Activated naive CD4-positive, alpha-beta T cell treated with anti-CD3 and anti-CD28 coated beads, Interleukin-2, amount 10 ng/mL, durations not matched to agents 7 days and 5 days (primary cell): ENCODE data around the gene SERPINA12.
A peak's percentile ranks its signal among the peaks of the same experiment; 100 is the strongest.
"Not testable (repeated sequence)": the region's sequence is repeated elsewhere in the genome, so short reads cannot be mapped to it uniquely, and the experiment has no call there.

Experiments used
- CTCF ChIA-PET: fragments of 350-600 bp; sonication (Branson Sonifier 250); formaldehyde crosslinking; loops from one replicate; lab custom pipeline; 2021; ENCODE audit warnings: antibody characterized with exemption; lab: Charles Lee
- DNase-seq: peaks from one replicate; pipeline ENCODE4 v3.0.0-alpha.2; 2020
- H3K27ac Mint-ChIP-seq: one replicate; pipeline ENCODE4 v1.8.0; 2021; ENCODE audit warnings: mild to moderate bottlenecking, moderate library complexity, mixed read lengths
- H3K27me3 Mint-ChIP-seq: one replicate; pipeline ENCODE4 v1.8.0; 2021; ENCODE audit warnings: mild to moderate bottlenecking, mixed read lengths
- H3K36me3 Mint-ChIP-seq: one replicate; pipeline ENCODE4 v1.8.0; 2021; ENCODE audit warnings: mixed read lengths
- H3K4me1 Mint-ChIP-seq: one replicate; pipeline ENCODE4 v1.8.0; 2021; ENCODE audit warnings: mixed read lengths
- H3K4me3 Mint-ChIP-seq: one replicate; pipeline ENCODE4 v1.8.0; 2021; ENCODE audit warnings: mild to moderate bottlenecking, moderate library complexity, mixed read lengths
- H3K9me3 Mint-ChIP-seq: one replicate; pipeline ENCODE4 v1.8.0; 2021; ENCODE audit warnings: mixed read lengths

Gene SERPINA12

DNA sequence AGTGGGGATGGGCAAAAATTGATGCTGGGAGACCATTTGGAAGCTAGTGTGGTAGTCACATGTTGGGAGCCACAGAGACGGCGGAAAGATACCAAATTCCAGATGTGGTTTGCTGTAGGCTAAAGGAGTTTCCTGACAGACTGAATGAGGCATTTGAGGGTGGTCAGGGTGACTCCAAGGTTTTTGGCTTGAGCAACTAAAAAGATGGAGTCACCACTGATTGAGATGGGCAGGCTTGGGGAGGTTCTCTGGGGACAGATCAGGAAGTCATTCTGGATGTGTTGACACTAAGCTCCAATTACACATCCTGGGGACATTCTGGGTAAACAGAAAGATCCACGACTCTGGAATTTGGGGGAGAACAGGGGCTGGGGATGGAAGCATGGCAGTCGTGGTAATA, 17.8 kb downstream of the SERPINA12 start:
- Mint-ChIP-seq H3K27ac (no peak overlapping the region), H3K36me3 (no peaks in the 10 kb centered on the region), H3K4me1 (no peaks in the 10 kb centered on the region), H3K4me3 (no peak overlapping the region), H3K9me3 (no peaks in the 10 kb centered on the region), H3K27me3 (peaks cover 23% of the 10 kb centered on the region)
- DNase-seq = no peak
- CTCF ChIA-PET = interaction anchor here (2.3 kb wide), 1 partner anchor 68 kb away, joined by 9 read pairs; no protein-coding TSS in a partner anchor

DNA sequence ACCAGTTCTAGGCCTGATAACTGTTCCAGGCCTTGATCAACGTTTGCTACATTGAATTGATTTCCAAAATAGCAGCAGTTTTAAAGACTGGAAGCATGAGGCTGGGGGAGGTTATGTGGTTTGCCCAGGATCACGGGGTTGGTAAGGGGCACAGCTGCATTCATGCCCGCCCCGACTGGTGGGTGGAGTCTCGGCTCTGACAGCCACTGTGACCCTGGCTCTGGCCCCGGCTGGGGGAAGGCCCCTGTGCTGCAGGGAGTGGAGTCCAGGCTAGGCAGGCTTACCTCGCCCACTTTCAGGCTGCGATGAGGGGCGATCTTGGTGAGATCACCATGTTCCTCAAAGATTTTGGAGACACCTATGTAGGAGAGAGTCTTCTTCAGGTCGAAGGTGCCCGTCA, 19.9 kb downstream of the SERPINA12 start:
- Mint-ChIP-seq H3K27ac (no peak overlapping the region), H3K36me3 (no peaks in the 10 kb centered on the region), H3K4me3 (no peak overlapping the region), H3K9me3 (no peaks in the 10 kb centered on the region), H3K27me3 (peaks cover 34% of the 10 kb centered on the region), H3K4me1 (no peaks in the 10 kb centered on the region)
- CTCF ChIA-PET = no interaction called here
- DNase-seq = no peak

DNA sequence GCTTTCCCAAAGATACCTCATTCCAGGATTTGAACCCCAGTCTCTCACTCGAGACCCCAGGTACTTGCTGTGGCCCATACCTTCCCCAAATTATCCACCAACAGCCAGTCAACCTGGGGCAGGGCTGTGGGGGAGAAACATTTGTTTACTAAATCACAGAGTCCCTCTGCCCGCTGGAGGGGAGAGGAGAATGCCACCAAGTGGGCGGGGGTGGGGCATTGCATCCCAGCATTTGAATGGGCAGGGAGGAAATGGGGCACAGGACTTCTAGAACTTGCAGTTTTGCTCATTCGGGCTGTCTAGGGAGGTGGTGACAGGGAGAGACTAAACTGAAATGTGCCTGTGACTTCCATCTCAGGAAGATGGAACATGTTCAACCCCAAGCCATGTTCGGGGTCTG, 22.4 kb downstream of the SERPINA12 start:
- DNase-seq = no peak
- Mint-ChIP-seq H3K4me3 (no peak overlapping the region), H3K4me1 (no peaks in the 10 kb centered on the region), H3K36me3 (no peaks in the 10 kb centered on the region), H3K9me3 (no peaks in the 10 kb centered on the region), H3K27me3 (peaks cover 40% of the 10 kb centered on the region), H3K27ac (no peak overlapping the region)
- CTCF ChIA-PET = interaction anchor here (0.6 to 2.7 kb wide), 26 partner anchors 8 to 450 kb away, joined by 3 to 24 read pairs (median 3); partner anchors contain the start of gene SERPINA9

DNA sequence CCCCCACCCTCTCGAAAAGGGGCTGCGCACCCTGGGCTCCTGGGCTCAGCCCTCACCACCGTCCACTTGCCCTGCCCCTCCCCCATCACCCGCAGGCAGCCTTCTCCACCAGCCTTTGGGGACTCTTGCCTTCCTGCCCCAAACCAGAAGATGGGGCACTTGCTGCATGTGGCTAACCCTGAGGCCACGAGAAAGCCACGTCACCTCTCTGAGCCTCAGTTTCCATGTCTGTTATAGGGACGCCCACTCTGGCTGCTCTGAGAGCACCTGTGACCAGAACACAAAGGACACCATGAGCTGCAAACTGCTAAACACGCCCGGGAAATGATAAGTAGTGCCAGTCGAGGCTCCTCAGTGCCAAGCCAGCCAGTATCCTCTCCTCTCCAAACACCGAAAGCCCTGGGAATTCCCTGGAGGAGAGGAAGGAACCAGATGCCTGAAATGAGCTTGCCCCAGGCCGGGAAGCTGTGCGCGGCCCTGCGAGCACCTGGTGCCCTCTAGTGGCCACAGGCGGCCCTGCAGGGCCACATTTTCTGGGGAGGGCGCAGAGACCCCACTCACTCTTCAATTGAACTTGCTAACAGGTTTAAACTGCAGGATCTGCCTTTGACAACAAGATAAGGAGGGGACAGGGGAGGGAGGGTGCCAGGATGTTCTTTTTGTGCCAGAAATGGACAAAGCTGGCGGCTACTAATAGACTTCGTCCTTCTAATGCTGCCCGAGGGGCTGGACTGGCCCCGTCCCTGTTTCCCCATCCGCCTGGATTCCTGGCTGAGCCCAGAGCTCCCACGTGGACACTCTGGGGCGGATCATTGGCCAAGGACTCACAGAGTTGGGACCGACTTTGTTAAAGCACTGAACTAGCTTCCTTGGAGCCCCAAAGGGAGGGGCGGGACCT, 23.1 kb downstream of the SERPINA12 start:
- no peaks in the 10 kb centered on the region for H3K36me3 Mint-ChIP-seq
- H3K27me3 Mint-ChIP-seq = peaks cover 40% of the 10 kb centered on the region
- peak; percentile 51 for DNase-seq
- CTCF ChIA-PET = interaction anchor here (0.6 to 2.7 kb wide), 25 partner anchors 9 to 450 kb away, joined by 3 to 24 read pairs (median 3); partner anchors contain the start of gene SERPINA9
- no peaks in the 10 kb centered on the region for H3K4me1 Mint-ChIP-seq
- no peak overlapping the region for H3K4me3 Mint-ChIP-seq
- H3K27ac Mint-ChIP-seq = no peak overlapping the region
- H3K9me3 Mint-ChIP-seq = no peaks in the 10 kb centered on the region

DNA sequence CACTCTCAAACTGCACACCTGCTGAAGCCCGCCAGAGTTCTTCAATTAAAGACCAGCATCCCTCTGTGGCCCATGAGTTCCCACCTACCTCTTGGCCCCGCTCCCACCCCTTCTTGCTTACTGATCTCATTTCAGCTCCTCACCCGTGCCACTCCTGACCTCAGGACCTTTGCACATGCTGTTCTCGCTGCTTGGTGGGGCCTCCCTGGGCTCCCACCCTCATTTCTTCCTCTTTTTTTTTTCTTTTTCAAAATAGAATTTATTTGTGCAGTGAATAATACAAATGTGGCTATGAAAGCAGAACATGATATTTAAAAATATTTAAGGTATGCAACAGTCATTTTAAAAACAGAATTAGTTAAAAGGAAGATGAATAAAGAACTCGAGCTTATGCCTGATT, 24.8 kb downstream of the SERPINA12 start:
- no peaks in the 10 kb centered on the region for H3K9me3 Mint-ChIP-seq
- CTCF ChIA-PET = interaction anchor here (1.4 to 2.7 kb wide), 3 partner anchors 8 to 351 kb away, joined by 3 to 24 read pairs (median 24); partner anchors contain the start of gene SERPINA9
- no peaks in the 10 kb centered on the region for H3K4me1 Mint-ChIP-seq
- H3K27ac Mint-ChIP-seq = no peak overlapping the region
- DNase-seq = no peak
- H3K27me3 Mint-ChIP-seq = peaks cover 40% of the 10 kb centered on the region
- no peak overlapping the region for H3K4me3 Mint-ChIP-seq
- H3K36me3 Mint-ChIP-seq = no peaks in the 10 kb centered on the region

DNA sequence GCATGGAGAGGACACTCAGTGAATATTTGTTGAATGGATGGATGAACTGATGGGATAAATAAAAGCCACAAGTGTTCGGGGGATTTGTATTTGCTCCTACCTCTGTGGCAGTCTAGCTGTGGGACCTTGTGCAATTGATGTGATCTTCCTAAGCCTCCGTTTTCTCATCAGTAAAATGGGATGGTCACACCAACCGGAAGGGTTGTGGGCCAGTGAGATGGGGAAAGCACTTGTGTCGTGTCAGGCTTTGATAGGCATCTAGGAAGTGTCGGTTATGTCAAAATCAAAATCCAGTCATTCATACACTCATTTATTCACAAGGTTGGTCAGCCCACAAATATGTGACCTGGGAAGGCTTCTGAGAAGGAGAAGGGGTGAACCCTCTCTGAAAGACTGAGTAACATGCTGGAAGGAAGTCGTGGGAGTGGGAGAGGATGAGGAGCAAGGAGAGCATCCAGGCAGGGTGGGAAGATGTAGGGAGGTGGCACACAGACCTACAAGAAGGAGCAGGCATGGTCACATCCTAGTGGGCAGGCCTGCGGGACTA, 25.5 kb downstream of the SERPINA12 start:
- no peaks in the 10 kb centered on the region for H3K36me3 Mint-ChIP-seq
- no peaks in the 10 kb centered on the region for H3K4me1 Mint-ChIP-seq
- no peak for DNase-seq
- H3K4me3 Mint-ChIP-seq = no peak overlapping the region
- H3K9me3 Mint-ChIP-seq = peaks cover 6% of the 10 kb centered on the region
- no peak overlapping the region for H3K27ac Mint-ChIP-seq
- peaks cover 36% of the 10 kb centered on the region for H3K27me3 Mint-ChIP-seq
- CTCF ChIA-PET = no interaction called here

DNA sequence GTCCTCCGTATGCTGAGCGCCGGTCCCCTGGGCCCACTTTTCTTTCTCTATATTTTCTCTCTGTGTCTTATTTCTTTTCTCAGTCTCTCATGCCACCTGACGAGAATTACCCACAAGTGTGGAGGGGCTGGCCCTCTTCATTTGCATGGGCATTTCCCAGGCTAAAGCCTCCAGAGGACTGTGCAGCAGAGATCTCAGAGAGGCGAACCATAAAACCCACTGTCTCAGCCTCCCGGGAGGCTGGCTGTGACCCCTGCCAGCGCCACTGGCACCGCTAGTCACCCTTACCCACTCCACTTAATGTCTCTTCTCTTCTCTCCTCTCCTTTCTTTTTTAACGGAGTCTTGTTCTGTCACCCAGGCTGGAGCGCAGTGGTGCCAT, 26.2 kb downstream of the SERPINA12 start:
- peaks cover 8% of the 10 kb centered on the region for H3K9me3 Mint-ChIP-seq
- DNase-seq = no peak
- CTCF ChIA-PET = no interaction called here
- peaks cover 34% of the 10 kb centered on the region for H3K27me3 Mint-ChIP-seq
- no peaks in the 10 kb centered on the region for H3K4me1 Mint-ChIP-seq
- H3K4me3 Mint-ChIP-seq = no peak overlapping the region
- H3K27ac Mint-ChIP-seq = no peak overlapping the region
- H3K36me3 Mint-ChIP-seq = no peaks in the 10 kb centered on the region

DNA sequence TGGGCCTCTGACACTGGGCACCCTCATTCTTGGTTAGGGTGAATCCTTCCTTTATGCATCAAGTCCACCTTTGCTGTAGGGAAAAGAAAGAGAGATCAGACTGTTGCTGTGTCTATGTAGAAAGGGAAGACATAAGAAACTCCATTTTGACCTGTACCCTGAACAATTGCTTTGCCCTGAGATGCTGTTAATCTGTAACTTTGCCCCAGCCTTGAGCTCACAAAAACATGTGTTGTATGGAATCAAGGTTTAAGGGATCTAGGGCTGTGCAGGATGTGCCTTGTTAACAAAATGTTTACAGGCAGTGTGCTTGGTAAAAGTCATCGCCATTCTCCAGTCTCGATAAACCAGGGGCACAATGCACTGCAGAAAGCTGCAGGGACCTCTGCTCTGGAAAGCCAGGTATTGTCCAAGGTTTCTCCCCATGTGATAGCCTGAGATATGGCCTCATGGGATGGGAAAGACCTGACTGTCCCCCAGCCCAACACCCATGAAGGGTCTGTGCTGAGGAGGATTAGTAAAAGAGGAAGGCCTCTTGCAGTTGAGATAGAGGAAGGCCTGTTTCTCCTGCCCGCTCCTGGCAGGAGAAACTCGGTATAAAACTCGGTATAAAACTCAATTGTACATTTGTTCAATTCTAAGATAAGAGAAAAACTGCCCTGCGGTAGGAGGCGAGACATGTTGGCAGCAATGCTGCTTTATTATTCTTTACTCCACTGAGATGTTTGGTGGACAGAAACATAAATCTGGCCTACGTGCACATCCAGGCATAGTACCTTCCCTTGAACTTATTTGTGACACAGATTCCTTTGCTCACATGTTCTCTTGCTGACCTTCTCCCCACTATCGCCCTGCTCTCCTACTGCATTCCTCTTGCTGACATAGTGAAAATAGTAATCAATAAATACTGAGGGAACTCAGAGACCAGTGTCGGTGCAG, 26.9 kb downstream of the SERPINA12 start:
- H3K4me1 Mint-ChIP-seq, H3K4me3 Mint-ChIP-seq, H3K9me3 Mint-ChIP-seq, H3K27ac Mint-ChIP-seq, H3K36me3 Mint-ChIP-seq, CTCF ChIA-PET, DNase-seq: not testable (repeated sequence)
- H3K27me3 Mint-ChIP-seq = peaks cover 29% of the 10 kb centered on the region

DNA sequence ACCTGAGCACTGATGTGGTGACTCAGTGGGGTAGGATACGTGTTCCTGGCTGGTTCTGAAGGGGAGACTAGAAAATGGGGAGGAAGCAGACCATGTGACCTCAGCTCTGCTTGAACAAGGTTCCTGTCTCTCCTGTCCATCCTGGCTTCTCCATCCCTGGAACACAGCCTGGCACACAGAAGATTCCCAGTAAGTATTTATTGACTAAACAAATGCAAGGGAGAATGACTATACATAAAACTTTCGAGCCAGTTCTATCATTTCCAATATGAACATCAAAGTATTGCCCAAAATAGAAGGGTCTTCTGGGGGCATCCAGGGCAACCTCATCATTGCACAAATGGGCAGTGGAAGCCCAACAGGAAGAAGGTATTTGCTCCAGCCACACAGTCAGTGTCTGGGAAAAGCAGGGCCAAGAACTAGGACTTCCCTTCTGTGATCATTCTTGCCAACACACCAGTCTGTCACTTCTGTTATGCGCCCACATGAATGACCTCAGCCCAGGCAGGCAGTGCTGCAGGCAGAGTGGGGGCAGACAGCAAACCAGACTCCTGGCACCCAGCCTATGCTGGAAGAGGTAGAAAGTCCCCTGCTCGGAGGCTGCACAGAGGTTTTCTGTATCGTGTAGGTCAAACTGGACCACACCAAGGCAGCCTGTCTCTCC, 27.7 kb downstream of the SERPINA12 start:
- peaks cover 23% of the 10 kb centered on the region for H3K27me3 Mint-ChIP-seq
- H3K4me3 Mint-ChIP-seq = no peak overlapping the region
- no peaks in the 10 kb centered on the region for H3K4me1 Mint-ChIP-seq
- H3K36me3 Mint-ChIP-seq = no peaks in the 10 kb centered on the region
- H3K9me3 Mint-ChIP-seq = peaks cover 11% of the 10 kb centered on the region
- no peak for DNase-seq
- H3K27ac Mint-ChIP-seq = no peak overlapping the region
- CTCF ChIA-PET = no interaction called here

DNA sequence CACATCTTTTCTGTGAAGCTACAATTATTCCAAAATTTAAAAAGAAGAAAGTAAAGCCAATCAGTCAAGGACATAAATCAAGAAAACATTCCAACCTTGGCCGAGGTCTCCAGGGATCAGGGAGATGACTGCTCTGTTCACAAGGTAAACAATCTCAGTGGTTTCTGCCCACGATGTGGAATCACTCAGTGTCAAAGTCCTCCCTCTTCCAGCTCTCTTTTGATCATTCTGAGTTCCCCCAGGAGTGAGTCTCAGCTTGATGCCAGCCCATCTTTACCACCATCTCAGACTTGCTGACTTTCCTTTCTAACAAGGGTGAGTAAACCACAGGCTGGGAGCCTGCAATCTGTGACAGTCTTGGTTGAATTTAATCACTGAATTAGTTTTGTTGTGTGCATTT, 28.5 kb downstream of the SERPINA12 start:
- CTCF ChIA-PET = interaction anchor here (0.6 to 1.9 kb wide), 2 partner anchors 47 to 1244 kb away, joined by 6 to 7 read pairs; no protein-coding TSS in a partner anchor
- peaks cover 15% of the 10 kb centered on the region for H3K27me3 Mint-ChIP-seq
- DNase-seq = no peak

DNA sequence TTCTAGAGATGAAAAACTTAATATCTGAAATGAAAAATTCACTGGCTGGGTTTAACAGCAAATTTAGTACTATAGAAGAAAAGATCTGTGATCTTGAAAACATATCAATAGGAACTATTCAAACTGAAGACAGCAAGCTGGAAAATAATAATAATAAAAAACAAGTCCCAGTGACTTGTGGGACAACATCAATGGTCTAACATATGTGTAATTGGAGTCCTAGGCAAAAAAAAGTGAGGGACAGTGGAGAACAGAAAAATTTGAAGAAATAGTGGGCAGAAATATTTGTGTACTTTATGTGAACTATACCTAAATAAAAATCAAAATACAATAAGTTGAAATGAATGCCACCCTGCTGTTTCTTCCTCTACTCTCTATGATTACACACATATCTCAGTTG, 30.8 kb downstream of the SERPINA12 start:
- Mint-ChIP-seq H3K36me3 (no peaks in the 10 kb centered on the region), H3K4me3 (no peak overlapping the region), H3K4me1 (no peaks in the 10 kb centered on the region), H3K27ac (no peak overlapping the region), H3K27me3 (peaks cover 5% of the 10 kb centered on the region), H3K9me3 (peaks cover 11% of the 10 kb centered on the region)
- no peak for DNase-seq
- CTCF ChIA-PET = interaction anchor here (3.1 kb wide), 1 partner anchor 7 kb away, joined by 24 read pairs; no protein-coding TSS in a partner anchor

More for the DNA sequence above, 28.5 kb downstream of the SERPINA12 start:
- no peaks in the 10 kb centered on the region for H3K4me1 Mint-ChIP-seq
- no peak overlapping the region for H3K27ac Mint-ChIP-seq
- no peaks in the 10 kb centered on the region for H3K36me3 Mint-ChIP-seq
- H3K9me3 Mint-ChIP-seq = peaks cover 11% of the 10 kb centered on the region
- H3K4me3 Mint-ChIP-seq = no peak overlapping the region

DNA sequence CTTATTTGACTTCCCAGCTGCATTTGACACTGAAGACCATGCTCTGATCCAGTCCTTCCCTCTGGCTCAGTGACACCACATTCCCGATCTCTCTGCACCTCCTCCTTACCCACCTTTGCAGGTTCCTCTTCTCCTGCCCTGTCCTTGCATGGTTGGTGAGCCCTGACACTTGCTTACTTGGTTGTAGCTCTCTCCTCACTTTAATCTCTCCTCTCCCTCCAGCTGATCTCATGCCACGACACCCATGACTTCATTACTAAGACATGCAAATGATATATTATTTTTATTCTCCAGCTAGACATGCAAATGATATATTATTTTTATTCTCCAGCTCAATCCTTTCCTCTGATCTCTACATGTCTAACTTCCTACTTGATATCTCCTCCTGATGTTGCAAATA, 33.2 kb downstream of the SERPINA12 start, which contains the start of gene SERPINA9:
SERPINA9 (minus strand) TSS at position 175 of the 400 bp plus-strand sequence. CDS start 6,357 bp downstream, outside the sequence.
- DNase-seq = no peak
- Mint-ChIP-seq H3K4me1 (no peaks in the 10 kb centered on the region), H3K27me3 (peaks cover 5% of the 10 kb centered on the region), H3K9me3 (peaks cover 11% of the 10 kb centered on the region), H3K27ac (no peak within 1 kb of the TSS), H3K36me3 (no peaks in the 10 kb centered on the region), H3K4me3 (no peak within 1 kb of the TSS)
- CTCF ChIA-PET = interaction anchor here (3.1 kb wide), 1 partner anchor 10 kb away, joined by 24 read pairs; no protein-coding TSS in a partner anchor

DNA sequence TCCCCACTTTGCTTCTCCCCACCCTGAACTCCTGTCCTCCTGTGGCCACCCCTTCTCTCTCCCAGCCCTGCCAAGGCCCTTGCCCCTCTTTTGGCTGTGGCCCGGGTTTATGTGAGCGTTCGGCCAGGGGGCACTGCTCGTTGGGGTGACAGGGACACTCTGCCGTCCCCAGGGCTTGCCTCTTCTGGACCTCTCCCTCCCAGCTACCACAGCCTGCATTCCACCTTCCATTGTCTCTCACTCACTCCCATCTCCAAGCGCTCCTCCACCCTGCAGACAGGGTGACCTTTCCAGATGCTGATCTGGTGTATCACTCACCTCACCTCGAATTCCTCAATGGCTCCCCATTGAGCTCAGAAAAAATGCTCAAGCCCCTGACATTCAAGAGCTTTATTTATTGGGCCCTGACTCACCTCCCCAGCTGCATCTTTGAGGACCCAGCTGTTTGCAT, 34.7 kb downstream of the SERPINA12 start:
- H3K27ac Mint-ChIP-seq = no peak overlapping the region
- H3K4me3 Mint-ChIP-seq = no peak overlapping the region
- no peaks in the 10 kb centered on the region for H3K36me3 Mint-ChIP-seq
- H3K27me3 Mint-ChIP-seq = peaks cover 5% of the 10 kb centered on the region
- no peak for DNase-seq
- H3K9me3 Mint-ChIP-seq = peaks cover 11% of the 10 kb centered on the region
- CTCF ChIA-PET = interaction anchor here (0.9 kb wide), 2 partner anchors 12 to 14 kb away, joined by 3 read pairs; no protein-coding TSS in a partner anchor
- no peaks in the 10 kb centered on the region for H3K4me1 Mint-ChIP-seq
